HCT116 (cell line): ENCODE results near the gene ARCN1. TPM values are rescaled to one million over a fixed set of nuclear protein-coding genes. Genes with fewer than 3 reads are reported as not detected.

Experiments
- ATAC-seq: fragments of 200-7000 bp; cut with Tn5 transposase; 2 replicates; pipeline ENCODE4 v1.9.1; 2020; ENCODE audit warnings: mild to moderate bottlenecking, moderate library complexity
- BruUV-seq: library from RNA; stranded (reverse); fragments of 400-500 nt; replicated peaks from 2 replicates; lab custom pipeline; 2021; lab: Mats Ljungman, UMichigan
- CTCF ChIA-PET: fragments of 300-600 bp; sonication (Branson Sonifier 250); formaldehyde crosslinking; loops from one replicate; lab custom pipeline; 2021; ENCODE audit warnings: antibody characterized with exemption; lab: Charles Lee
- POLR2A ChIA-PET: fragments of 300-600, 350-600 bp; sonication (Branson Sonifier 250); formaldehyde crosslinking; loops from one replicate; lab custom pipeline; 2021; ENCODE audit warnings: antibody characterized with exemption; lab: Charles Lee
- RAD21 ChIA-PET, 2 experiments: fragments of 300-600 bp; sonication (Branson Sonifier 250); formaldehyde crosslinking; loops; one replicate each; lab custom pipeline; 2023; ENCODE audit warnings: low total read pairs in 2 of 2; ENCODE audit not compliant: uncharacterized antibody in 2 of 2, unreplicated experiment in 2 of 2, low non-redundant PET in 1 of 2; lab: Charles Lee
- DNase-seq: peaks from one replicate; pipeline ENCODE4 v3.0.0-alpha.2; 2010; ENCODE audit warnings: low read depth, low spot score
- H2AFZ ChIP-seq: fragments of 200-600 bp; shearing (Covaris generic), sonication (generic); 2 replicates; pipeline ENCODE4 v1.6.1; 2017; ENCODE audit warnings: low read depth, mixed run types, mixed read lengths, antibody characterized with exemption, low read length; ENCODE audit not compliant: poor library complexity, severe bottlenecking
- H3K27ac ChIP-seq: 2 replicates; pipeline ENCODE4 v1.5.1; 2012; ENCODE audit warnings: low read depth, low read length
- H3K27me3 ChIP-seq: fragments of 200-600 bp; sonication (generic); 2 replicates; pipeline ENCODE4 v1.6.1; 2016; ENCODE audit warnings: mixed run types, low read length, mixed read lengths; ENCODE audit not compliant: insufficient read depth
- H3K36me3 ChIP-seq, 2 experiments: fragments of 200-500 bp in 1 of 2; fragments of 200-600 bp in 1 of 2; sonication (Bioruptor generic) in 1 of 2; sonication (generic) in 1 of 2; 2 replicates each; pipeline versions ENCODE4 v1.5.1 to v1.6.1; 2014 to 2016; ENCODE audit warnings: low read length in 2 of 2, inconsistent platforms in 1 of 2, mixed read lengths in 1 of 2, mixed run types in 1 of 2; ENCODE audit not compliant: insufficient read depth in 2 of 2, control insufficient read depth in 1 of 2
- H3K4me1 ChIP-seq, 2 experiments: fragments of 200-600 bp in 1 of 2; sonication (generic) in 1 of 2; 2 replicates each; pipeline versions ENCODE4 v1.5.1 to v1.6.1; 2012 to 2017; ENCODE audit warnings: low read length in 2 of 2, inconsistent platforms in 1 of 2, mild to moderate bottlenecking in 1 of 2, mixed read lengths in 1 of 2, mixed run types in 1 of 2, moderate library complexity in 1 of 2; ENCODE audit not compliant: insufficient read depth in 2 of 2, control insufficient read depth in 1 of 2
- H3K4me2 ChIP-seq: fragments of 200-600 bp; sonication (generic); 2 replicates; pipeline ENCODE4 v1.6.1; 2017; ENCODE audit warnings: mixed run types, low read length, mixed read lengths
- H3K4me3 ChIP-seq, 2 experiments: fragments of 200-600 bp in 1 of 2; sonication (generic) in 1 of 2; replicated peaks in 1 of 2; 2 replicates each; pipeline ENCODE4 v1.5.1; 2011 to 2016; ENCODE audit warnings: low read length in 2 of 2, control low read depth in 1 of 2, low read depth in 1 of 2, mild to moderate bottlenecking in 1 of 2, mixed read lengths in 1 of 2, mixed run types in 1 of 2
- H3K79me2 ChIP-seq: fragments of 200-600 bp; sonication (generic); 2 replicates; pipeline ENCODE4 v1.6.1; 2017; ENCODE audit warnings: mild to moderate bottlenecking, mixed run types, low read length, moderate library complexity, mixed read lengths; ENCODE audit not compliant: insufficient read depth
- H3K9ac ChIP-seq: fragments of 200-600 bp; sonication (generic); 2 replicates; pipeline ENCODE4 v1.6.1; 2016; ENCODE audit warnings: low read length, mixed read lengths
- H3K9me2 ChIP-seq: fragments of 200-600 bp; sonication (generic), shearing (Covaris generic); 2 replicates; pipeline ENCODE4 v1.6.1; 2017; ENCODE audit warnings: mixed run types, mild to moderate bottlenecking, moderate library complexity; ENCODE audit not compliant: insufficient read depth
- H3K9me3 ChIP-seq, 2 experiments: fragments of 200-500 bp in 1 of 2; fragments of 200-600 bp in 1 of 2; sonication (Bioruptor generic) in 1 of 2; sonication (generic) in 1 of 2; 2 replicates each; pipeline ENCODE4 v1.6.1; 2014 to 2017; ENCODE audit warnings: low read length in 2 of 2, mixed read lengths in 2 of 2, inconsistent platforms in 1 of 2, low read depth in 1 of 2, mild to moderate bottlenecking in 1 of 2, mixed run types in 1 of 2, moderate library complexity in 1 of 2; ENCODE audit not compliant: control insufficient read depth in 1 of 2, insufficient read depth in 1 of 2
- H4K20me1 ChIP-seq: fragments of 200-600 bp; sonication (generic), shearing (Covaris generic); 2 replicates; pipeline ENCODE4 v1.6.1; 2017; ENCODE audit warnings: mixed run types, mild to moderate bottlenecking, moderate library complexity; ENCODE audit not compliant: insufficient read depth
- ATF3 ChIP-seq: IDR thresholded peaks from 2 replicates; pipeline ENCODE4 v1.6.1; 2012
- CBX3 ChIP-seq: IDR thresholded peaks from 2 replicates; pipeline ENCODE4 v1.6.1; 2012; ENCODE audit warnings: low read depth
- EGR1 ChIP-seq: IDR thresholded peaks from 2 replicates; pipeline ENCODE4 v1.6.1; 2012; ENCODE audit warnings: low read depth
- ELF1 ChIP-seq: IDR thresholded peaks from 2 replicates; pipeline ENCODE4 v1.6.1; 2012; ENCODE audit warnings: low read depth, borderline replicate concordance
- EZH2 ChIP-seq: fragments of 200-600 bp; sonication (generic); IDR thresholded peaks from 2 replicates; pipeline ENCODE4 v1.6.1; 2017; ENCODE audit warnings: antibody characterized with exemption, mixed run types
- FOSL1 ChIP-seq: IDR thresholded peaks from 2 replicates; pipeline ENCODE4 v1.6.1; 2012; ENCODE audit warnings: low read depth
- JUND ChIP-seq: IDR thresholded peaks from 2 replicates; pipeline ENCODE4 v1.6.1; 2012
- MAX ChIP-seq: IDR thresholded peaks from 2 replicates; pipeline ENCODE4 v1.6.1; 2012
- POLR2AphosphoS5 ChIP-seq: IDR thresholded peaks from 2 replicates; pipeline ENCODE4 v1.6.1; 2011; ENCODE audit warnings: mild to moderate bottlenecking, low read depth, low read length, moderate library complexity
- RAD21 ChIP-seq: IDR thresholded peaks from 2 replicates; pipeline ENCODE4 v1.6.1; 2012; ENCODE audit warnings: low read depth, mild to moderate bottlenecking
- REST ChIP-seq: IDR thresholded peaks from 2 replicates; pipeline ENCODE4 v1.6.1; 2012; ENCODE audit warnings: low read depth
- SIN3A ChIP-seq: IDR thresholded peaks from 2 replicates; pipeline ENCODE4 v1.6.1; 2012; ENCODE audit warnings: low read depth
- SRF ChIP-seq: IDR thresholded peaks from 2 replicates; pipeline ENCODE4 v1.6.1; 2012; ENCODE audit warnings: low read depth
- ZFX ChIP-seq: fragments of 450-650 bp; IDR thresholded peaks from 2 replicates; pipeline ENCODE4 v1.6.1; 2017
- ZNF274 ChIP-seq: fragments of 200-500 bp; sonication (Bioruptor generic); IDR thresholded peaks from 2 replicates; pipeline ENCODE4 v1.6.1; 2014; ENCODE audit warnings: mild to moderate bottlenecking, low read depth, low read length, inconsistent platforms
- intact Hi-C: fragments of 100-400 bp; cut with micrococcal nuclease; formaldehyde crosslinking; loops from 2 replicates; pipeline ENCODE4 v1.10.0; 2022
- total RNA-seq: library from RNA; stranded (reverse); gene quantifications from one replicate; pipeline ENCODE4 v1.2.1, GENCODE V29; 2021; ENCODE audit not compliant: unreplicated experiment
- TF ChIP-seq, protein P1 (sequence below): IDR thresholded peaks from 2 replicates; pipeline ENCODE4 v1.6.1; 2011; ENCODE audit warnings: mild to moderate bottlenecking, low read length, moderate library complexity; ENCODE audit not compliant: insufficient replicate concordance; ENCODE audit errors: extremely low read depth
- TF ChIP-seq, protein P2 (sequence below), 3 experiments: fragments of 200-600 bp in 1 of 3; sonication (generic) in 1 of 3; IDR thresholded peaks in 2 of 3; conservative IDR thresholded peaks in 1 of 3; 2 replicates each; pipeline ENCODE4 v1.5.1; 2012 to 2017; ENCODE audit warnings: low read depth in 2 of 3, low read length in 2 of 3, antibody characterized with exemption in 1 of 3, borderline replicate concordance in 1 of 3, control low read depth in 1 of 3, mild to moderate bottlenecking in 1 of 3, mixed read lengths in 1 of 3, mixed run types in 1 of 3, moderate library complexity in 1 of 3; ENCODE audit not compliant: insufficient read depth in 1 of 3

ARCN1 gene
- total RNA-seq, 1 experiment from 2014 or later, result 147 TPM

- intact Hi-C loops, result no loop called here
- Histone ChIP-seq H3K27ac (no peak overlapping the region), H3K27me3 (no peaks in the 10 kb centered on the region), H3K4me1 (peaks cover 0 to 8% of the 10 kb centered on the region in 2 experiments; a peak in 1 of 4 replicates), H3K79me2 (no peaks in the 10 kb centered on the region), H3K36me3 (peaks cover 14 to 18% of the 10 kb centered on the region in 2 experiments; a peak in 3 of 4 replicates), H3K4me2 (no peak overlapping the region), H4K20me1 (no peaks in the 10 kb centered on the region), H3K9me2 (no peaks in the 10 kb centered on the region), H3K9me3 (no peaks in the 10 kb centered on the region), H2AFZ (no peak overlapping the region), H3K4me3 (no peak overlapping the region), H3K9ac (no peak overlapping the region)
- ChIA-PET POLR2A (no interaction called here), RAD21 (no interaction called here), CTCF (no interaction called here)
- no peak for DNase-seq
- no peak for ATAC-seq
- no TSS peak for BruUV-seq
- TF ChIP-seq ZFX (no peak), ELF1 (no peak), SIN3A (no peak), CBX3 (no peak), MAX (no peak), FOSL1 (no peak), JUND (no peak), POLR2AphosphoS5 (no peak), RAD21 (no peak), EZH2 (no peak), SRF (no peak), ATF3 (no peak), ZNF274 (no peak), REST (no peak), EGR1 (no peak)
- TF ChIP-seq, protein P1, sequence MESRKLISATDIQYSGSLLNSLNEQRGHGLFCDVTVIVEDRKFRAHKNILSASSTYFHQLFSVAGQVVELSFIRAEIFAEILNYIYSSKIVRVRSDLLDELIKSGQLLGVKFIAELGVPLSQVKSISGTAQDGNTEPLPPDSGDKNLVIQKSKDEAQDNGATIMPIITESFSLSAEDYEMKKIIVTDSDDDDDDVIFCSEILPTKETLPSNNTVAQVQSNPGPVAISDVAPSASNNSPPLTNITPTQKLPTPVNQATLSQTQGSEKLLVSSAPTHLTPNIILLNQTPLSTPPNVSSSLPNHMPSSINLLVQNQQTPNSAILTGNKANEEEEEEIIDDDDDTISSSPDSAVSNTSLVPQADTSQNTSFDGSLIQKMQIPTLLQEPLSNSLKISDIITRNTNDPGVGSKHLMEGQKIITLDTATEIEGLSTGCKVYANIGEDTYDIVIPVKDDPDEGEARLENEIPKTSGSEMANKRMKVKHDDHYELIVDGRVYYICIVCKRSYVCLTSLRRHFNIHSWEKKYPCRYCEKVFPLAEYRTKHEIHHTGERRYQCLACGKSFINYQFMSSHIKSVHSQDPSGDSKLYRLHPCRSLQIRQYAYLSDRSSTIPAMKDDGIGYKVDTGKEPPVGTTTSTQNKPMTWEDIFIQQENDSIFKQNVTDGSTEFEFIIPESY, result no peak
- TF ChIP-seq, protein P2, sequence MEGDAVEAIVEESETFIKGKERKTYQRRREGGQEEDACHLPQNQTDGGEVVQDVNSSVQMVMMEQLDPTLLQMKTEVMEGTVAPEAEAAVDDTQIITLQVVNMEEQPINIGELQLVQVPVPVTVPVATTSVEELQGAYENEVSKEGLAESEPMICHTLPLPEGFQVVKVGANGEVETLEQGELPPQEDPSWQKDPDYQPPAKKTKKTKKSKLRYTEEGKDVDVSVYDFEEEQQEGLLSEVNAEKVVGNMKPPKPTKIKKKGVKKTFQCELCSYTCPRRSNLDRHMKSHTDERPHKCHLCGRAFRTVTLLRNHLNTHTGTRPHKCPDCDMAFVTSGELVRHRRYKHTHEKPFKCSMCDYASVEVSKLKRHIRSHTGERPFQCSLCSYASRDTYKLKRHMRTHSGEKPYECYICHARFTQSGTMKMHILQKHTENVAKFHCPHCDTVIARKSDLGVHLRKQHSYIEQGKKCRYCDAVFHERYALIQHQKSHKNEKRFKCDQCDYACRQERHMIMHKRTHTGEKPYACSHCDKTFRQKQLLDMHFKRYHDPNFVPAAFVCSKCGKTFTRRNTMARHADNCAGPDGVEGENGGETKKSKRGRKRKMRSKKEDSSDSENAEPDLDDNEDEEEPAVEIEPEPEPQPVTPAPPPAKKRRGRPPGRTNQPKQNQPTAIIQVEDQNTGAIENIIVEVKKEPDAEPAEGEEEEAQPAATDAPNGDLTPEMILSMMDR (IDR thresholded peaks at IDR 0.05 in 2 of 3, conservative IDR thresholded peaks at IDR 0.05 in 1 of 3; ENCODE audit: borderline replicate concordance in 1 of 3, insufficient read depth in 1 of 3, low read depth in 2 of 3, low read length in 2 of 3), result no peak
- TF ChIP-seq, all 23 proteins: peak for 0
These were observed 79.6 kb downstream of the ARCN1 start for GRCh38 chr11:118651820-118652219.
